GM12801 (cell line): ENCODE measurements around the gene ITPR3.

Experiments
- CTCF ChIP-seq: IDR thresholded peaks from one replicate; pipeline ENCODE4 v1.5.1; 2011; ENCODE audit warnings: control low read depth; ENCODE audit not compliant: insufficient read length; ENCODE audit errors: extremely low read depth

Gene ITPR3

GRCh38 chr6:33620856-33621710 lies at the start of gene ITPR3:
Gene ITPR3 (plus strand): TSS chr6:33621322. CDS start chr6:33621603, 281 bp downstream.
- no peak for TF ChIP-seq CTCF

- TF ChIP-seq CTCF: no peak
Measured at GRCh38 chr6:33571637-33572316, 49.3 kb upstream of the ITPR3 start.

GRCh38 chr6:33575211-33575610 lies 45.9 kb upstream of the ITPR3 start:
- TF ChIP-seq CTCF: no peak

GRCh38 chr6:33576668-33577067 lies 44.5 kb upstream of the ITPR3 start:
- no peak for TF ChIP-seq CTCF

GRCh38 chr6:33577106-33577535 lies 44.0 kb upstream of the ITPR3 start:
- no peak for TF ChIP-seq CTCF

- TF ChIP-seq CTCF: no peak
Measured at GRCh38 chr6:33577718-33578117, 43.4 kb upstream of the ITPR3 start.

- no peak for TF ChIP-seq CTCF
Measured at GRCh38 chr6:33578164-33578563, 43.0 kb upstream of the ITPR3 start.
